IMR-90 (cell line): ENCODE data around the gene DAGLA. TPM values are rescaled to one million over a fixed set of nuclear protein-coding genes. Genes with fewer than 3 reads are reported as not detected.

Experiments
- ATAC-seq: fragments of 200-7000 bp; cut with Tn5 transposase; 2 replicates; pipeline ENCODE4 v1.9.1; 2020; ENCODE audit warnings: low read depth, mild to moderate bottlenecking, moderate library complexity
- BruUV-seq: library from RNA; stranded (reverse); fragments of 400-500 nt; replicated peaks from 2 replicates; lab custom pipeline; 2021; lab: Mats Ljungman, UMichigan
- CTCF ChIA-PET: fragments of 300-600 bp; formaldehyde crosslinking; extraction: SDS; loops from one replicate; lab custom pipeline; 2021; ENCODE audit warnings: antibody characterized with exemption; lab: Yijun Ruan, JAX
- POLR2A ChIA-PET: fragments of 300-600 bp; sonication (Branson Sonifier 250); formaldehyde crosslinking; loops from one replicate; lab custom pipeline; 2022; ENCODE audit warnings: antibody characterized with exemption; ENCODE audit not compliant: unreplicated experiment; lab: Charles Lee
- DNase-seq: peaks from one replicate; pipeline ENCODE4 v3.0.0; 2013
- H2AFZ ChIP-seq: replicated peaks from 2 replicates; pipeline ENCODE3; 2013; ENCODE audit warnings: low read length, mild to moderate bottlenecking; ENCODE audit not compliant: poor library complexity
- H2AK5ac ChIP-seq: 2 replicates; pipeline ENCODE4 v1.6.1; 2013; ENCODE audit warnings: low read depth, low read length, inconsistent platforms
- H2AK9ac ChIP-seq: replicated peaks from 2 replicates; pipeline ENCODE3; 2013; ENCODE audit warnings: mild to moderate bottlenecking, low read depth, low read length, moderate library complexity; ENCODE audit not compliant: poor library complexity
- H2BK120ac ChIP-seq: 2 replicates; pipeline ENCODE4 v1.6.1; 2013; ENCODE audit warnings: low read depth, low read length, inconsistent platforms
- H2BK15ac ChIP-seq: 3 replicates; pipeline ENCODE4 v1.6.1; 2013; ENCODE audit warnings: low read depth, low read length, inconsistent platforms
- H2BK20ac ChIP-seq: 2 replicates; pipeline ENCODE4 v1.6.1; 2013; ENCODE audit warnings: low read depth, mild to moderate bottlenecking, inconsistent platforms, low read length, moderate library complexity
- H2BK5ac ChIP-seq: 2 replicates; pipeline ENCODE4 v1.6.1; 2013; ENCODE audit warnings: mild to moderate bottlenecking, low read depth, low read length, inconsistent platforms; ENCODE audit not compliant: poor library complexity, severe bottlenecking
- H3K14ac ChIP-seq: replicated peaks from 2 replicates; pipeline ENCODE4 v1.6.1; 2013; ENCODE audit warnings: low read depth, low read length, inconsistent platforms
- H3K18ac ChIP-seq: 2 replicates; pipeline ENCODE4 v1.6.1; 2013; ENCODE audit warnings: low read depth, low read length, control low read depth
- H3K23ac ChIP-seq: 2 replicates; pipeline ENCODE4 v1.6.1; 2013; ENCODE audit warnings: low read depth, low read length, inconsistent platforms
- H3K27ac ChIP-seq: 2 replicates; pipeline ENCODE4 v1.5.1; 2013; ENCODE audit warnings: mild to moderate bottlenecking, control low read depth, low read length; ENCODE audit not compliant: insufficient read depth
- H3K27me3 ChIP-seq: 2 replicates; pipeline ENCODE4 v1.6.1; 2013; ENCODE audit warnings: low read length; ENCODE audit not compliant: control insufficient read depth, insufficient read depth
- H3K36me3 ChIP-seq: 2 replicates; pipeline ENCODE4 v1.6.1; 2013; ENCODE audit warnings: low read length, mixed read lengths; ENCODE audit not compliant: control insufficient read depth, insufficient read depth
- H3K4ac ChIP-seq: 2 replicates; pipeline ENCODE4 v1.6.1; 2013; ENCODE audit warnings: low read depth, low read length, inconsistent platforms
- H3K4me1 ChIP-seq: 2 replicates; pipeline ENCODE4 v1.6.1; 2013; ENCODE audit warnings: low read length, mixed read lengths; ENCODE audit not compliant: control insufficient read depth, insufficient read depth
- H3K4me2 ChIP-seq: 2 replicates; pipeline ENCODE4 v1.6.1; 2013; ENCODE audit warnings: low read depth, mild to moderate bottlenecking, control low read depth, low read length, moderate library complexity
- H3K4me3 ChIP-seq: 2 replicates; pipeline ENCODE4 v1.5.1; 2013; ENCODE audit warnings: low read depth, mild to moderate bottlenecking, control low read depth, low read length, moderate library complexity; ENCODE audit not compliant: insufficient read depth
- H3K56ac ChIP-seq: 2 replicates; pipeline ENCODE4 v1.6.1; 2013; ENCODE audit warnings: low read length, inconsistent platforms; ENCODE audit not compliant: insufficient read depth; ENCODE audit errors: extremely low read depth
- H3K79me1 ChIP-seq, 2 experiments: 2 replicates each; pipeline ENCODE4 v1.6.1; 2013; ENCODE audit warnings: low read length in 2 of 2, inconsistent platforms in 1 of 2, low read depth in 1 of 2
- H3K9ac ChIP-seq: 2 replicates; pipeline ENCODE4 v1.6.1; 2013; ENCODE audit warnings: low read depth, low read length, control low read depth
- H3K9me1 ChIP-seq: 2 replicates; pipeline ENCODE4 v1.6.1; 2013; ENCODE audit warnings: low read length, inconsistent platforms; ENCODE audit not compliant: insufficient read depth
- H3K9me3 ChIP-seq: 2 replicates; pipeline ENCODE4 v1.6.1; 2013; ENCODE audit warnings: low read length; ENCODE audit not compliant: control insufficient read depth, insufficient read depth
- H4K20me1 ChIP-seq: 2 replicates; pipeline ENCODE4 v1.6.1; 2013; ENCODE audit warnings: low read length, inconsistent platforms; ENCODE audit not compliant: insufficient read depth
- H4K5ac ChIP-seq: 2 replicates; pipeline ENCODE4 v1.6.1; 2013; ENCODE audit warnings: mild to moderate bottlenecking, low read depth, low read length, control low read depth
- H4K8ac ChIP-seq, 2 experiments: 2 replicates each; pipeline ENCODE4 v1.6.1; 2013; ENCODE audit warnings: low read depth in 2 of 2, low read length in 2 of 2, control low read depth in 1 of 2, inconsistent platforms in 1 of 2
- H4K91ac ChIP-seq: 2 replicates; pipeline ENCODE4 v1.6.1; 2013; ENCODE audit warnings: low read depth, low read length, inconsistent platforms; ENCODE audit not compliant: insufficient read depth
- BHLHE40 ChIP-seq: fragments of 150-350 bp; IDR thresholded peaks from 2 replicates; pipeline ENCODE4 v1.6.1; 2016; ENCODE audit warnings: mild to moderate bottlenecking, low read depth, low read length
- CEBPB ChIP-seq: IDR thresholded peaks from 2 replicates; pipeline ENCODE4 v1.6.1; 2012; ENCODE audit warnings: low read depth, low read length, improper control_type of control experiment
- CHD1 ChIP-seq: IDR thresholded peaks from 2 replicates; pipeline ENCODE4 v1.6.1; 2012; ENCODE audit warnings: low read depth, low read length, improper control_type of control experiment
- FOS ChIP-seq: fragments of 150-350 bp; IDR thresholded peaks from 2 replicates; pipeline ENCODE4 v1.6.1; 2016; ENCODE audit warnings: low read depth, low read length
- MAFK ChIP-seq: IDR thresholded peaks from 2 replicates; pipeline ENCODE4 v1.6.1; 2012; ENCODE audit warnings: low read depth, low read length, improper control_type of control experiment
- MAZ ChIP-seq: IDR thresholded peaks from 2 replicates; pipeline ENCODE4 v1.6.1; 2012; ENCODE audit warnings: low read depth, mild to moderate bottlenecking, low read length, improper control_type of control experiment, moderate library complexity, borderline replicate concordance
- MXI1 ChIP-seq: IDR thresholded peaks from 2 replicates; pipeline ENCODE4 v1.6.1; 2012; ENCODE audit warnings: low read depth, mild to moderate bottlenecking, low read length, moderate library complexity, borderline replicate concordance
- NFE2L2 ChIP-seq: fragments of 150-350 bp; IDR thresholded peaks from 2 replicates; pipeline ENCODE4 v1.6.1; 2016; ENCODE audit warnings: low read depth, mild to moderate bottlenecking, low read length
- POLR2A ChIP-seq: IDR thresholded peaks from 2 replicates; pipeline ENCODE4 v1.6.1; 2012; ENCODE audit warnings: mild to moderate bottlenecking, low read depth, low read length
- RAD21 ChIP-seq: IDR thresholded peaks from 2 replicates; pipeline ENCODE4 v1.6.1; 2012; ENCODE audit warnings: low read length, improper control_type of control experiment
- RCOR1 ChIP-seq: IDR thresholded peaks from 2 replicates; pipeline ENCODE4 v1.6.1; 2012; ENCODE audit warnings: mild to moderate bottlenecking, low read length, improper control_type of control experiment; ENCODE audit not compliant: insufficient replicate concordance
- RFX5 ChIP-seq: IDR thresholded peaks from 2 replicates; pipeline ENCODE4 v1.8.0; 2012; ENCODE audit warnings: low read depth, mild to moderate bottlenecking, low read length, moderate library complexity
- SMC3 ChIP-seq: fragments of 150-350 bp; IDR thresholded peaks from 2 replicates; pipeline ENCODE4 v1.6.1; 2016; ENCODE audit warnings: low read depth, mild to moderate bottlenecking, antibody characterized with exemption, low read length, moderate library complexity
- USF2 ChIP-seq: fragments of 150-350 bp; IDR thresholded peaks from 2 replicates; pipeline ENCODE4 v1.6.1; 2017; ENCODE audit warnings: mild to moderate bottlenecking, antibody characterized with exemption, low read length, low read depth
- WGBS, 2 experiments: methylation state at CpG; one replicate each; pipeline versions ENCODE4 v1.1.5 to v1.1.7; 2013; ENCODE audit warnings: missing lambda C conversion rate in 2 of 2; ENCODE audit not compliant: insufficient read length in 1 of 2; ENCODE audit errors: extremely low coverage in 2 of 2; 5-methylcytosine and 5-hydroxymethylcytosine counted together
- dilution Hi-C: fragments of 300-500 bp; cut with HindIII; formaldehyde crosslinking; loops from one replicate; pipeline ENCODE4 v1.14.3; 2018; ENCODE audit warnings: low sequenced_read_pairs; ENCODE audit not compliant: unreplicated experiment
- in situ Hi-C: fragments of 300-500 bp; cut with MboI; formaldehyde crosslinking; loops from 3 replicates; pipeline ENCODE4 v1.14.3; 2019; ENCODE audit warnings: low sequenced_read_pairs, inconsistent platforms, mixed read lengths
- intact Hi-C: fragments of 100-400 bp; cut with micrococcal nuclease; formaldehyde crosslinking; loops from 2 replicates; pipeline ENCODE4 v1.10.0; 2022
- polyA plus RNA-seq, 3 experiments: library from polyadenylated mRNA; depleted of rRNA; stranded (reverse); fragments of >200 nt; gene quantifications; 2 replicates each; pipeline ENCODE4 v1.2.3, GENCODE V29; 2012; ENCODE audit warnings: low replicate concordance in 1 of 3
- total RNA-seq: library from RNA; depleted of rRNA; stranded (reverse); fragments of >200 nt; gene quantifications from 2 replicates; pipeline ENCODE4 v1.2.3, GENCODE V29; 2012
- TF ChIP-seq, protein P1 (sequence below): conservative IDR thresholded peaks from 2 replicates; pipeline ENCODE4 v1.5.1; 2012; ENCODE audit warnings: mild to moderate bottlenecking, low read depth, low read length, improper control_type of control experiment

Gene DAGLA
- total and polyA plus RNA-seq, 2 of the 4 experiments (the other 2 are of a cell fraction): 0.90 to 3.8 TPM

DNA sequence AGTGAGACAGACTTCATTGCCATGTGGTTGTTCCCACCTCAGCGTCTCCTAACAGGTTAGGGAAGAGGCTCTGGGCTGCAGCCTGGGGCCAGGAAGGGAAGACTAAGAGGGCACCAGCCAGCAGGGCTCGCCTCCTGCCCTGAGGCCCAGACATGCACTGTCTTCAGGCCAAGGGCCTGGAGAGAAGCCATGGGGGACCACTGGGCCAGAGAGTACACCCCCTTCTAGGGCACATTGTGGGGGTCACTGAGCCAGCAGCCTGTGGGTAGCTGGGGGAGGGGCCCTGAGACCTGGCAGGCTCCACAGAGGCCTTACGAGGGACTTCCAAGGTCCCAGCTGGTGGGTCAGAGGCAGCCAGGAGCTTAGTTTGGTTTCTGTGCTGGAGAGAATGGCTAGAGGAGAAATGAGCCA lies 47.2 kb downstream of the DAGLA start:
- CTCF ChIA-PET: no interaction called here
- H3K18ac ChIP-seq: no peak overlapping the region
- H3K56ac ChIP-seq: no peak overlapping the region
- no peak overlapping the region for H3K27ac ChIP-seq
- no peak overlapping the region for H3K4ac ChIP-seq
- WGBS, 2 experiments: 90% methylated on average over 2 of the region's 3 CpGs; no CpG with 5 or more reads in 1 of the 2 experiments
- no peak overlapping the region for H2BK15ac ChIP-seq
- H4K8ac ChIP-seq: no peak overlapping the region
- no TSS peak for BruUV-seq
- no peak overlapping the region for H3K14ac ChIP-seq
- H2BK5ac ChIP-seq: no peak overlapping the region
- H3K9ac ChIP-seq: no peak overlapping the region
- H2BK20ac ChIP-seq: no peak overlapping the region
- DNase-seq (no peak), ATAC-seq (no peak)
- no peak overlapping the region for H3K23ac ChIP-seq
- H2BK120ac ChIP-seq: no peak overlapping the region
- no peak overlapping the region for H3K4me3 ChIP-seq
- H3K9me3 ChIP-seq: no peaks in the 10 kb centered on the region
- dilution Hi-C loops: no loop called here
- no peaks in the 10 kb centered on the region for H3K79me1 ChIP-seq
- no peaks in the 10 kb centered on the region for H3K27me3 ChIP-seq
- no peak overlapping the region for H4K5ac ChIP-seq
- no peak overlapping the region for H3K4me2 ChIP-seq
- POLR2A ChIA-PET: no interaction called here
- no peak overlapping the region for H4K91ac ChIP-seq
- no peak overlapping the region for H2AK5ac ChIP-seq
- H2AK9ac ChIP-seq: no peak overlapping the region
- in situ Hi-C loops: no loop called here
- no peaks in the 10 kb centered on the region for H4K20me1 ChIP-seq
- H3K36me3 ChIP-seq: peaks cover 18% of the 10 kb centered on the region; the same call in 1 of the 2 replicates
- H2AFZ ChIP-seq: no peak overlapping the region
- TF ChIP-seq CEBPB: no peak
- no peak for TF ChIP-seq POLR2A
- TF ChIP-seq MAZ: no peak
- TF ChIP-seq, protein P1, sequence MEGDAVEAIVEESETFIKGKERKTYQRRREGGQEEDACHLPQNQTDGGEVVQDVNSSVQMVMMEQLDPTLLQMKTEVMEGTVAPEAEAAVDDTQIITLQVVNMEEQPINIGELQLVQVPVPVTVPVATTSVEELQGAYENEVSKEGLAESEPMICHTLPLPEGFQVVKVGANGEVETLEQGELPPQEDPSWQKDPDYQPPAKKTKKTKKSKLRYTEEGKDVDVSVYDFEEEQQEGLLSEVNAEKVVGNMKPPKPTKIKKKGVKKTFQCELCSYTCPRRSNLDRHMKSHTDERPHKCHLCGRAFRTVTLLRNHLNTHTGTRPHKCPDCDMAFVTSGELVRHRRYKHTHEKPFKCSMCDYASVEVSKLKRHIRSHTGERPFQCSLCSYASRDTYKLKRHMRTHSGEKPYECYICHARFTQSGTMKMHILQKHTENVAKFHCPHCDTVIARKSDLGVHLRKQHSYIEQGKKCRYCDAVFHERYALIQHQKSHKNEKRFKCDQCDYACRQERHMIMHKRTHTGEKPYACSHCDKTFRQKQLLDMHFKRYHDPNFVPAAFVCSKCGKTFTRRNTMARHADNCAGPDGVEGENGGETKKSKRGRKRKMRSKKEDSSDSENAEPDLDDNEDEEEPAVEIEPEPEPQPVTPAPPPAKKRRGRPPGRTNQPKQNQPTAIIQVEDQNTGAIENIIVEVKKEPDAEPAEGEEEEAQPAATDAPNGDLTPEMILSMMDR: no peak
- TF ChIP-seq NFE2L2: no peak
- TF ChIP-seq RFX5: no peak
- TF ChIP-seq RCOR1: no peak
- TF ChIP-seq MAFK: no peak
- no peak for TF ChIP-seq CHD1
- no peak for TF ChIP-seq MXI1
- no peak for TF ChIP-seq RAD21
- TF ChIP-seq USF2: no peak
- no peak for TF ChIP-seq SMC3
- no peak for TF ChIP-seq BHLHE40
- TF ChIP-seq FOS: no peak
- peaks cover 3% of the 10 kb centered on the region; the same call in 1 of the 2 replicates for H3K4me1 ChIP-seq
- intact Hi-C loops: no loop called here
- H3K9me1 ChIP-seq: no peaks in the 10 kb centered on the region
